Activated naive CD4-positive, alpha-beta T cell (primary cell): ENCODE data around the gene TSPAN32.

Experiments
- DNase-seq, 4 experiments: peaks; one replicate each; lab custom pipeline; 2025; lab: John Stamatoyannopoulos, UW

TSPAN32 gene, protein sequence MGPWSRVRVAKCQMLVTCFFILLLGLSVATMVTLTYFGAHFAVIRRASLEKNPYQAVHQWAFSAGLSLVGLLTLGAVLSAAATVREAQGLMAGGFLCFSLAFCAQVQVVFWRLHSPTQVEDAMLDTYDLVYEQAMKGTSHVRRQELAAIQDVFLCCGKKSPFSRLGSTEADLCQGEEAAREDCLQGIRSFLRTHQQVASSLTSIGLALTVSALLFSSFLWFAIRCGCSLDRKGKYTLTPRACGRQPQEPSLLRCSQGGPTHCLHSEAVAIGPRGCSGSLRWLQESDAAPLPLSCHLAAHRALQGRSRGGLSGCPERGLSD

GRCh38 chr11:2301631-2302305 is at the start of gene TSPAN32, which contains the start of gene C11orf21:
Gene TSPAN32 (plus strand): TSS chr11:2302013. CDS start chr11:2302150, 137 bp downstream.
Gene C11orf21 (minus strand): TSS chr11:2301918. CDS start chr11:2301808, 110 bp downstream.
- DNase-seq: peak in 2 of 4 experiments; percentile 28 to 49

- DNase-seq: no peak
These were observed 49.8 kb upstream of the TSPAN32 start for GRCh38 chr11:2252018-2252417.

- DNase-seq: no peak
These were observed 45.4 kb upstream of the TSPAN32 start for GRCh38 chr11:2256293-2256913.

DNA sequence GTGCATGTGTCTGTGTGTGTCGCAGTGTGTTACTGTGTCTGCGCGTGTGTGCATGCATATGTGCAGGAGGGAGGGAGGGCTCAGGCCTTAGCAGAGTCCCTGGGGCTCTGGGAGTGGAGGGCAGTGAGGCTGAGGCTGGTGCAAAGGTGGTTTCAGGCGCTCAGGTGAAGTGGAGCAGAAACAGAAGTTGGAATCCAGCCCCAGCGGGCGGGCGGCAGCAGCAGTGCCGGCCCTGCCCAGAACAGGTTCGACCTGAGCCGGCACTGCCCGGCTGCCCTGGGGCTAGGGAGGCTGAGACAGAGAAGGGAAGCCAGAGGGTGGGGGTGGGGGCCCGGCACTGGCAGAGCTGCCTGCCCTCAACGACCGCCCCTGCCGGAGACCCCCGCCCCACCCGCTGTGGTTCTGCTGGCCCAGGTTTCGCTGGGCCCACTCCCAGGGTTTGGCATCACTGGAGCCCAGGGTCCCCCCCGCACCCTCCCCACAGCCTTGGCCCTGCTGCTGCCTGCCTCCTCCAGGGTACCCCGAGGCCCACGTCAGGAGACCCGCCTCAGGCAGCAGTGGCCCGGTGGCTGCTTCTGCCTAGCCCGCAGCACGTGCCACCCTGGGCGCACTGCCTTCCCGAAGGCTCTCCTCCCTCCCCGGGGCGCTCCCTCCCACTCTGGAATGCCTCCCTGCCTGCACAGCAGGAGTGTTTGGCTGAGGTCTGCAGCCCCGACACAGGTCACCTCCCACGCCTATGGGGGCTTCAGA is 44.7 kb upstream of the TSPAN32 start:
- DNase-seq: no peak

DNA sequence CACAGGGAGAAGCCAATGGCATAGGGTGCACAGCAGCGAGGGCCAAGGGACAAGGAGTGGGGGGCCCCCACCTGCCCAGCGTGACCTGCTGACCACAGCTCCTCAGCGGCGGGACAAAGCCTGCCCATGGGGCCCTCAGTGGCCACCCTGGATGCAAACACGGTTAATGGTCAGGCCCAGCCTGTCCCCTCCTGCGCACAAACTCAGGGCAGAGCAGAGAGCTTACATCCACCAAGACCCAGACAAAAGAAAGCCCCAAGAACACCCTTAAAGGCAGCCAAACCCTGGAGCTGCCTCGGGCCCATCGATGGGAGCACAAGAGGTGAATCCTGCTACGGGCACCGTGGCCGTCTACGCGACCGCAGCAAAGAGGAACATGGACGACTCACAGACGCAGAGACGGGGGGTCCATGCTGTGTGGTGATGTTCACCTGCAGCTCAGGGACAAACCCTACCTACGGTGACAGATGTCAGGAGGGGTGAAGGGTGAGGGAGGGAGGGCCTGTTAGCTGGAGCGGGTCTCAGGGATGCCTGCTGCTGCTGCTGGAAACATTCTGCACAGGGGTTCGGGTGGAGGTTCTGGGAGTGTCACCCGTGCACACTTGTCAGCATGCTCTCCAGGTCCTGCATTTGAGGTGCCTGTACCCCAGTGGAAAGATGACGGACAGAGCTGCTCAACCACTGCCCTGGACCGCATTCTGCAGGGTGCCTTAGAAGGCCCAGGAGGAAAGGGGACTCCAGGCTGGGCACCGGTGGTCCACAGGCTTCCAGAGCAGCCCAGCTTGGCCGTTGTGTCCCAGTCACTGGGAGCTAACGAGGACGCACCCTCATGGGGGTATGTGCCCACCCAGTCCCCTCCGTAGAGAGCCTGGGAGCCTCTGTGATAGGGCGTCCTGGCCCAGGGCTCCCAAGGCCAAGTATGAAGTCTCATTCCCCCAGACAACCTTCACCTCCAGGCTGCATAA is 43.0 kb upstream of the TSPAN32 start:
- DNase-seq: no peak

- no peak for DNase-seq
These were observed 42.4 kb upstream of the TSPAN32 start for GRCh38 chr11:2259466-2259830.

DNA sequence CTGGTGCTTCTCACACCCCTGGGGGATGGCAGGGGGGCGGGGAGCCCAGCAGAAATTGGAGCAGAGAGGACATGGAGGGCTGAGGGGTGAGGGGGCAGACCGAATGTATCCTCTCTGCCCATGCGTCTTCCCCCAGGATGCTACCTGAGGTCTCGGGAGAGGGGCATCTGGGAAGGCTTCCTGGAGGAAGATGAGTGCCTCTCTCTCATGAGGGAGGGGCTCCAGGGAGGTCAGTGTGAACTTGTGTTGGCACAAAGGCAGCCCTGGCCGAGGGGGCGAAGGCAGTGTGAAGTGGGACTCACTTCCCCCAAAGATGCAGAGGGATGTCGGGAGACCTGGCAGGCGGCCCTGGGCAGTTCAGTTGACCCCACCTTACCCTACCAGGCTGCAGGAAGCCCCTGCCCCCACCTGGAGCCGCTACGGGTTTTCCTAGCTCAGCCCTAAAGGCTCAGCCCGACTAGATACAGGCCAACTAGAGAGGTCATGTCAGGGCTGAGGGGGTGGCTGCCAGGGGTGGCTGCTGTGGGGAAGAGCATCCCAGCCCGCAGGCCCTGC is 41.8 kb upstream of the TSPAN32 start:
- no peak for DNase-seq

DNA sequence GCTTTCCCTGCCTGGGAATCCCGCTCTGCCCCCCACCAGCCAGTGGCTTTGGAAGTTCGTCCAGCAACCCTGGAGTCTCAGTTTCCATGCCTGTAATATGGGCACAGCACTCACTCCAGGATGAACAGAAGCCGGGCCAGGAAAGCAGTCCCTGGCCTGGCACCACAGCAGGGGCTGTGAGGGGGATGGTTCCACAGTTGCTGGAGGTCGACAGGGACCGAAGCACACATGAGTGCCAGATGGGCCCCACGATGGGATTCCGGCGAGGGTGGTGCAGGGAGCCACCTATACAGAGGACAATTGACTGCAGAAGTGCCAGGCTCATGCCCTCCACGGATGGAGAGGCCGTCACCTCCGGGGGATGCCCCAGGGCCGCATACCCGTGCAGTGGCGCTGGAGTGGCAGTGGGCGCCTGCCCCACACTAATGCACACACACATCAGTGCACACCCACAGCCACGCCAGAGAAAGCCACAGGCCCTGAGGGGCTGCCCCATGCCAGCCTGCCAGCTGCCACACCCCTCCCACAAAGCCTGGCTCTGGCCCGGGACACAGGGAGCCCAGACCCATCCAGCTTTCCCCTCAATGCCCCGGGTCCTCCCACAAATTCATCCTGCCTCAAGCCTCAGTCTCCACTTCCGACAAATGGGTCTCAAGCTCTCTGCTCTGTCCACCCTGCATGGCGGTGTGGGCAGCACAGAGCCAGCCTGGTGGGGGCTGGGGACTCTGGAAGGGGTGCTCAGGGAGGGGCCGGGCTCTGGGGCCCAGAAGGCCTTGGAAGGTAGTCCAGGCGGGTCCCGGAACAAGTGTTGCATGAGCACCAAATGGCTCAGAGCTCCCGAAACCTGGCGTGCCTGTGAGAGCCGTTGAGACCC is 41.1 kb upstream of the TSPAN32 start:
- no peak for DNase-seq

DNA sequence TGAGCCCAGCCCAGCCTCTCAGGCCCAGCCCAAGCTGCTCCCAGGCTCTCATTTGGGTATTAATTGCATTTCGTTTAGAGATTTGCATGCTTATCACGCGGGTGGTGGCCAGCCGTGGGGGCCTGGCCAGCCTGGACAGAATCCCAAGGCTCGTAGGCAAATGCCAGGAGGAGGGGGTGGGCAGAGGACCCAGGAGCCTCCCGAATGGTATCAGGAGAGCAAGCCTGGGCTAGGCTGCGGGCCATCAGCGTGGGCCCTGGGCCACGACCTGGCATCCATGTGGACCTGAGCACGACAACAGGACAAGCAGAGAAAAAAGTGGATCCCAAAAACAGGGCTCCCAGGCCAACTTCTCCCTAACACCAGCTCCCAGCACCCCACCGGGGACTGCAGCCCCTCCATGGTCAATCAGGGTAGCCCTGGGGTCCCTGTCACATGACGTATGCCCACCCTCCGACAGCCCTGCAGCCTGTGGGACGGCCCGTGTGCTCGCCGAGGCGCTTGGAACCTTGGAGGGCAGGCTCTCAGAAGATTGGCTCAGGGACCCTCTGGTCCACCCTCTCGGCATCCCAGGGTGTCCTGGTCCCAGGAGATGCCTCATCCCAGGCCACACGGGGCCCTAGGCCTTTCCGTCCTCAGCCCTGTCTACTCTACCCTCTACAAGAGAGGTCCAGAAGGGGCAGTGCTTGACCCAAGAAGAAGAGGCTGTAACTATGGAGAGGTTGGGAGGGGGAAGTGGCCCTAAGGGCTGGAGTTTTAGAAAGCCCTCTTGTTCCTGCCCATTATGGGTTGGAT is 40.2 kb upstream of the TSPAN32 start:
- no peak for DNase-seq

GRCh38 chr11:2262301-2263070 is 39.3 kb upstream of the TSPAN32 start:
- DNase-seq: no peak

DNA sequence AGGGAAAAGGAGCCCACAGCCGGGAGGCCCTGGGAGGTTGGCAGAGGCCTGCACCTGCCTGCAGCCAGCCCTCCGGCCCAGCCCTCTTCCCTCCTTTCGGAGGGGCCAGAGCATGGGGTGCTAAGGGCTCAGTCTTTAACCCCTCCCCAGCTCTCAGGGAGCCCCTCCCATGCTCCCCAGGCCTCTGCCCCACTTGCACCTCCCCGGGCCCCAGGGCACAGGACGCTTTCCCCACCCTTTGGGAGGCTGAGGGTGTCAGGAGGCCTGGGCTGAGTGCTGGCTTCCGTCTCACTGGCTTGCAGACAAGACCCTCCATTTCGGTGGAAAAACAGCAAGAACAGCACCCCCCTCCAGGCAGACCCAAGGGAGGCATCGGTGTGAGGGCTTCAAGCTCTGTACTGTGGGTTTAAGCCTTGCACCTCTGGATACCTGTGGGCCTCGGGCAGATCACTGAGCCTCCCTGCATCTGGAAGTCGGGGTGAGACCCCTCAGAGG is 38.7 kb upstream of the TSPAN32 start:
- DNase-seq: no peak

GRCh38 chr11:2263724-2264360 is 38.0 kb upstream of the TSPAN32 start:
- no peak for DNase-seq

GRCh38 chr11:2264366-2265053 is 37.3 kb upstream of the TSPAN32 start:
- DNase-seq: no peak

DNA sequence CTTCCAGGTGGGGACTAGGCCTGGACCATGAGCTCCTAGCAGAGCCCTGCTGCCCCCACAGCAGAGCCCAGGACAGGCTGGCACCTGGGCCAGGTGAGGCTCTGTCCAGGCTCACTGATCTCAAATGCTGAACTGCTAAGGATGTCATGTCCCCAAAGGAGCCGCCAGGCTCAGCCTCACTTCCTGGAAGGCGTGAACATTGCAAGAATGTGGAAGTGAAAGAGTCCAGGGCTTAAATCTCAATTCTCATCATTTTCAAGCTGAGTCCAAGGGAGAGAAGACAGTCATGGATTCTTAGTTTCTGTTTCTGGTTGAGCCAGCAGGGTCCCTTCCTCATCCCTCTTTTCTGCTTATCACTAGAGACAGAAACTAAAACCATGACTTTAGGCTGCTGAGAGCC is 36.4 kb upstream of the TSPAN32 start:
- no peak for DNase-seq

- DNase-seq: no peak
These were observed 35.8 kb upstream of the TSPAN32 start for GRCh38 chr11:2265854-2266585.

DNA sequence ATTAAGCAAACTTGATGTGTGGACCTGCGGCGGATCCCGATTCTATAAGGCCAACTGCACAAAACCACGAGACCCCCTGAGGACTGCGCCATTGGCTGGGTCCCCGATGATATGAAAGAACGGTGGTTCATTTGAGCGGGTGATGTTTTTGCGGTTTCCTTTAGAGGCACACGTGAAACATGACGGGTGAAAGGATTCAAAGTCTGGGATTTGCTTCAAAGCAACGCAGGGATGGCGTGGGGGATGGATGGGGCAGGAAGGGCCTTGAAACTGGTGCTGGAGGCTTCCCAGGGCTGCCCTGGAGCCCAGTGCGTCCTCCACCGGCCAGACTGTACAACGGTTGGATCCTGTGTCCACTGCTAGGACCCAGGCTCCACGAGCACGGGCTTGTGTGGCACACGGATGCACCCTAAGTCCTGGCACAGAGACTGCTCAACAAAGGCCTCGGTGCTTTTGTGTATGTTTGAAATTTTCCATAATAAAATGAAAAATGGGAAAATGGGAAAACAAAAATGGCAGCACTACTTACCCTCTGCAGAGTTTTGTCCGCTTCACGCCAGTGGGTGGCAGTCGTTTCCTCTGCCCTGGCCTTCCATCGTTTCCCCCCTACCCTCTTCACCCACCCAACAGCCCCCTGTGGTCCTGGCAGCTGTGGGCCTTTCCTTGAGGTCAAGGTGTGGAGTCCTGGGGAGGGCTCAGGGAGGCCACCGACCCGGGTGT is 35.1 kb upstream of the TSPAN32 start:
- DNase-seq: no peak
